LoVo (cell line): ENCODE measurements around the gene ARHGAP24.
"Not testable (repeated sequence)": the region's sequence is repeated elsewhere in the genome, so short reads cannot be mapped to it uniquely, and the experiment has no call there.

Experiments used
- DNase-seq: peaks from one replicate; pipeline ENCODE4 v3.0.0-alpha.2; 2016; ENCODE audit warnings: low spot score

ARHGAP24 gene

DNA sequence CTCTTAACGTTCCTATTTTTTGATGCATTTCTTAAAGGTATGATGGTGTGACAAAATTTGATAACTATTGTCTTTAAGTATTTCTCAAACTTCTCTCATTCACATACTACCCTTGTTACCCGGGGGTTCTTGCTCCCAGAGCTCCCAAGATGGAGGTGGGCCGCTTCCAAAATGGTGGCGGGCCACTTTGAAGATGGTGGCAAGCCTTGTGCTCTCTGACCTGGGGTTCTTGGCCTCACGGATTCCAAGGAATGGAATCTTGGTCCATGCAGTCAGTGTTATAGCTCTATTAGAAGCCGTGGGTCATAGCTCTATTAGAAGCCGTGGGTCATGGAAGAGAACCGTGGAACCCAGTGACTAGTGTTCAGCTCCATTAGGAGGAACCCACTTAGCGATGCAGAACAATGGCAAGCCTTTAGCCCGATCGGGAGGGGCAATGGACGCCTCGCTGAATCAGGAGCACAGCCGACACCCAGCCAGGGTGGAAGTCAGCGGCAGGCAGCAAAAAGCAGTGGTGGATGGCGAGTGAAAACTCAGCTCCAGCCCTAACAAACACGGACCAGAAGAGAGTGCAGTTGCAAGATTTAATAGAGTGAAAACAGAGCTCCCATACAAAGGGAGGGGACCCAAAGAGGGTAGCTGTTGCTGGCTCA, 481.5 kb downstream of the ARHGAP24 start:
- DNase-seq = no peak

DNA sequence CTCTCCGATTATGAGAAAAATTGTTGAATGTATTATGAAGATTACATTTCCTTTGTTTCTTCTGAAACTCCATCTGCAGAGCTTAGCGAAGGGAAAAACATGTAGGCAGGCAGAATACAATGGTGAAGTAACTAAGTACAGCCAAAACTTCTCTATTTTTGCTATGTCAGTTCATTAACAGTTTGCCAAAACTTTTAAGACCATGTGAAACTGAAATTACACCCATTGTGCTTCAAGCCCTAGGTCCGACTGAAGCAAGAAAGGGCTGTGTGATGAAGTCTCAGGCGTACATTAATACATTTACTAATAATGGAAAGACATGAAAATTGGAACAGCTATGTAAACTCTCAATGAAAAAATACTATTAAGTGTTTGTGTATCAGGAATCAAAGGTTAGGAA, 486.9 kb downstream of the ARHGAP24 start:
- no peak for DNase-seq

DNA sequence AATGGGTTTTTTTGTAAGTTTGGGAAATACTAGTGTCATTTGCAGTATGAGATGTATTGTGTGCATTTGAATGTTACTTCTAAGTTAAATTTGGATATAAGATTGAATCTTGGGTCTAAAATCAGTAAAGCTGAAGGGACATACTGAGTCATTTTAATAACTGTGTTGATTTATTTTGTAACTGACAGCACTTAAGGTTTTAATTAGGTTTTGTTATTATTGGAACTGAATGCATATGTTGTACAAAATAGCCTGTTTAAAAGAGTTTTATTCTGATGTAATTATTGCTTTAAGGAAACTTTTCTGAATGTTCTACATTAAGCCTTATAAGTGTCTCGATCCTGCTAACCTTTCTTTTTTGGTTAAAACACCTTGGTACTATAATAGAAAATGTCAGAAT, 488.3 kb downstream of the ARHGAP24 start:
- DNase-seq = no peak

DNA sequence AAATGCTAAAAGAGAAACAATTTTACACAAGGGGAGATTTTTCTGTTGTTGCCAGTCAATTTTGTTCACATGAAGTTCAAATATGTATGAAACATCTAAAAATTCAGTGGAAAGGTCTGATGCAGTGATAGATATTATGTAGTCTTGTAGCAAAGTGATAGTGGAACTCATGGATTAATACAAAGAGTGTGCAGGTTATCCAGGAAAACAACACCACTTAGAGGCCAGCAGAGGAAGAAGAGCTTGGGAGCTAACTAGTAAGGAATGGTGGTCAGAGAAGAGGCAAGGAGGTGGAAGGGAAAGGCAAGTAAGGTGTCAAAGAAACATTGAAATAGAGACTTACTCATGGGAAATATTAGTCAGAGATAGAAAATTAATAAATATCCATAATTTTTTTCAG, 489.3 kb downstream of the ARHGAP24 start:
- DNase-seq = no peak

DNA sequence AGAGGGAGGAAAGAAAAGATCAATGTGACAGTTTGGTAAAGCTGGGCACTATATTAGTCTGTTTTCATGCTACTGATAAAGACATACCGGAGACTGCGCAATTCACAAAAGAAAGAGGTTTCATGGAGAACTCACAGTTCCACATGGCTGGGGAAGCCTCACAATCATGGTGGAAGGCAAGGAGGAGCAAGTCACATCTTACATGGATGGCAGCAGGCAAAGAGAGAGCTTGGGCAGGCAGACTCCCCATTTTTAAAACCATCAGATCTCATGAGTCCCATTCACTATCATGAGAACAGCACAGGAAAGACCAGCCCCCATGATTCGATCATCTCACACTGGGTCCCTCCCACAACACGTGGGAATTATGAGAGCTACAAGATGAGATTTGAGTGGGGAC, 490.1 kb downstream of the ARHGAP24 start:
- DNase-seq = not testable (repeated sequence)

DNA sequence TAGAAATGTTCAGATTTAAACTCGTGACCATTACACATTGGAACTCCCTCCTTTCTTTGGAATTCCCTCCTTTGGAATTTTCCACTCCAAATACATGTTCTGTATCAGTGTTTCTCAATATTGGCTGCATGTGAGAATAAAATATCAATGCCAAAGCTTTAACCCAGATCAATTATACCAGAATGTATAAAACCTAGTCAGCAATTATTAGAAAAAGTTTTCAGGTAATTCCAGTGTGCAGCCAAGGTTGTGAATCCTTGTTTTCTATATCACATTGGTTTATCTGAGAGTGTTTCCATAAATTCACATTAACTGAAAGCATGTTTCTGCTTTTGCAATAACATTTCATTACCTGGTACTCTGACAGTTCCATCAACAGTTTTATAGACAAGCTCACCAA, 490.6 kb downstream of the ARHGAP24 start:
- DNase-seq = no peak

DNA sequence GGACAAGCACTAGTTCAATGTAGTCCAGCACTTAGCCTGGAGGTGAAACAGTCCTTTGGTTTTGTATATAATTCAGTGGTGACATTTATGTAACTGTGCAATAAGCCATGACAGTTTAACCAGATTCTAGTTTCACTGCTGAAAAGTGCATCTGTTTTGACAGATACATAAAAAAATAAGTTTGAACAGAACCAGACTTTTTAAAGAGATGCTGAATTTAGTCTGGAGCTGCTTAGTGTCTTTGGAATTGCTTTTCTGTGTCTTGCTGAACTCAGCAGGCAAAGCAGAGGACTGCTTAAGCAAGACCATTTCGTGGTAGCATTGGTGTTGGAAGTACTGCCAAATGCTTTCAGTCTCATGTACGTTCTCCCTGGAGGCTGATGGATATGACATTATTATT, 491.4 kb downstream of the ARHGAP24 start:
- no peak for DNase-seq

DNA sequence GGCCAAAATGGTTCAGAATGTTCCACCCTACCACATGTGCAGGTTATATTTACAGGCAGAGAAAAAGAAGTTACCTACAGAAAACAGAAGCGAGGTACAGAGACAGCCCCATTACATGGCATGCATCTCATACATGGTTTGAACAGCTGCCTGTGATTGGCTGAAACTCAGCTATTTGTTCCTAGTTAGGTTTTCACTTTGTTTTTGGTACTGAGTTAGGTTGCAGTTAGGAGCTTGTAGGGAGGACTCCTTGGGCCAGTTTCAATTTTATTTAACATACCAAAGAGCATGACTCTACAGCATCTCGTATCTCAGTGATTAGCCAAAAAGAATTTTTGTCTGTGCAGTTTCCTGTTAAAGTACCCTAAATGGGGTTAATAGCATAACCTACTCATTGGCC, 492.9 kb downstream of the ARHGAP24 start:
- DNase-seq = no peak

DNA sequence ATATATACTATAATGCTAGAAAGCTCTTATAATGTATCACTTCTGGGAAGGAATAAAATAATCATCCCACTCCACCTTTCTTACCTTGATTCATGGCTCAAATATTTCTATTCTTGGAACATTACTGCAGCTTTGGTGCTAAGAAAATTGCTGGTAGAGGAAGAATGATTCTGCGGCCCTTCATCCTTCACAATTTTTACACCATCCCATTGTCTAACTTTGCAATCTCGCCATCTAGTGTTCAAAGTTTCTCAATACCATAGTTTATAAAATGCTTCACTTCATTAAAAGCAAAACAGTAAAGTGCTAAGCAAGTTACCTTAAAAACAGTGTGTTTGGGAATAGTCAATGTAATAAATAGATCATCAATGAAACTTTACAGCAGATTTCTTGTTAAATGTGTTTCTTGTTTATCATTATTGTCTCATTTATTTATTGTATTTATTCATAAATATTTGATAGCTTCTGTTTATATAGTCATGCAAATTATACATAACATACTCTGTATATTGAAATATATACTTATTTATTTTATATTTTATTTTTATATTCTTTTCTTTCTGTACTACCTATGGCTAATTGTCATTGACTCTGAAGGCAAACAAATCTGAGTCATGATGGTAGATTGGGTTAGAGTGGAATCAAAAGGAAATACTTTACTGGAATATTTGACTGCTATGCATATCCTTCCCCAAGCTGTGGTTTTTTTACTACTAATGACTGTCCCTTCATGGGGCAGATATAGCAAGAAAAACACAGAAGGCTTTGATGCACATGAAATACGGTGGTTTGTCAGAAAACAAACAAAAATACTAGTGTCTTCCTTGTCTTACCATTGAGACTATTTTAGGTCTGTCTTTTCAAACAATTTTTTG, 494.2 kb downstream of the ARHGAP24 start:
- peak; percentile 44 for DNase-seq

DNA sequence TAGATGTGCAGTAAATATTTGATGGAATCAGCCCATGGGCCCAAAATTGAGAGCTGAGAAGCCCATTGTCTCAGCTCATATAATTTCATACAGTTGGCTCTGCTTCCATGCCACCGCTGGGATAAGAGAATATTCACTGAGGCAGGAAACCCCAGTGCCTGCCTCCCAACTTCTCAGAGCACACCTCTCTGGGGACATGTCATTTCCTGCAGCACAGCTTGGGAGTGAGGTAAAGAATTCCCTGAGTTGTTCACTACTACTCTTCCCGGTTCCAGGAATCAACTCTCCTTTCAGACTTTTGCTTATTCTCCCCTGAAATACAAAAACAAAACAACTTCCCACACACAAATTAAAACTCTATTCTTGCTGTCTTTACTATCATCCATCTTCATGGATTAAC, 495.6 kb downstream of the ARHGAP24 start:
- no peak for DNase-seq

DNA sequence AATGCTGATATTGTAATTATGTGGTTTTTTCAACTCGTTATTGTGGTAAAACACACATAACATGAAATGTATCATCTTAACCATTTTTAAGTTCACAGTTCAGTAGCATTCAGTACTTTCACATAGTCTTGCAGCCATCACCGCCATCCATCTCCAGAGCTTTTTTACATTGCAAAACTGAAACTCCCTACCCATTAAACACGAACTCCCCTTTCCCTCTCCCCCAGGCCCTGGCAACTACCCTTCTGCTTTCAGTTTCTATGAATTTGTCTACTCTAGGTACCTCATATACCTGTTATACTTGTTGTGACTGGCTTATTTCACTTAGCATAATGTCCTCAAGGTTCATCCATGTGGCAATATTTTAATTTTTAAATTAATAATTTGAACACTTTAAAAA, 504.3 kb downstream of the ARHGAP24 start:
- no peak for DNase-seq

DNA sequence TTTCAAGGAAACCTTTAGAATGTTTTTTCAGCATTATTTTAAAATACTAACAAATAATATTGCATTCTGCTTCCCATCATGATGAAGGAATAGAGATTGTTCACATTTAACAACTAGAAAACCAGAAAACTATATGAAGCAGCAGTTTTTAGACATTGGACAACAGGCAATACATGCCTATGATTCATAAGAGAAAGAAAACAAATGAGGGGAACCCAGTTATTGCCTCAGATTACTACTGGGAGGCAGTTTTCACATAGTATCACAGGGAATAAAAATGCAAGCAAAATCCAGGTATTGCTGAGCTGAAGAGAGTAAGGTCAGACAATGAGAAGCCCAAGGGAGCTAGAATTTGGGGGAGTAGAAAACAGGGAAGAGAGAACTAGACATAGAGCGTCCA, 511.3 kb downstream of the ARHGAP24 start:
- DNase-seq = no peak

DNA sequence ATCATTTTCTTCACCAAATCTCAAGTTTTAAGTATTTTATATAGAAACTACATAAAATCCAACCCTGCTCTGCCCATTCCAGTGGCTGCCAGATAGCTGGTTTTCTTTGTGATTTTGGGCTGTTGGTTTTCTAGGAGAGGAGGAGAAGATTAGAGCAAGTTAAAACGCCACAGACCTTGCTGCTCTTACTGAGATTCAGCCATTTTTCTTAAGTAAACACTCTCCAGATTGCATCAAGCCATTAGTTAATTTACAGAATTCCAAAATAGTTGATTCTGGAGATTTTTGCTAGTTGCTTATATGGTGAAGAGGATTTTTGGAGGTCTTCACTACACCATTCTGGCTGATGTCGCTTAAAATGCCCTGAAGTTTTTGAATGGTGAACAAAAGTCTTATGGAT, 518.7 kb downstream of the ARHGAP24 start:
- no peak for DNase-seq

DNA sequence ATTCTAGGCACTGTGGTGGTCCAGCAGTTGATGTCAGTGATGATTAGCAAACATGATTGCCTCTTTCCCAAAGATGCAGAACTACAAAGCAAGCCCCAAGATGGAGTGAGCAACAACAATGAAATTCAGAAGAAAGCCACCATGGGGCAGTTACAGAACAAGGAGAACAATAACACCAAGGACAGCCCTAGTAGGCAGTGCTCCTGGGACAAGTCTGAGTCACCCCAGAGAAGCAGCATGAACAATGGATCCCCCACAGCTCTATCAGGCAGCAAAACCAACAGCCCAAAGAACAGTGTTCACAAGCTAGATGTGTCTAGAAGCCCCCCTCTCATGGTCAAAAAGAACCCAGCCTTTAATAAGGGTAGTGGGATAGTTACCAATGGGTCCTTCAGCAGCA, 519.6 kb downstream of the ARHGAP24 start:
- no peak for DNase-seq

DNA sequence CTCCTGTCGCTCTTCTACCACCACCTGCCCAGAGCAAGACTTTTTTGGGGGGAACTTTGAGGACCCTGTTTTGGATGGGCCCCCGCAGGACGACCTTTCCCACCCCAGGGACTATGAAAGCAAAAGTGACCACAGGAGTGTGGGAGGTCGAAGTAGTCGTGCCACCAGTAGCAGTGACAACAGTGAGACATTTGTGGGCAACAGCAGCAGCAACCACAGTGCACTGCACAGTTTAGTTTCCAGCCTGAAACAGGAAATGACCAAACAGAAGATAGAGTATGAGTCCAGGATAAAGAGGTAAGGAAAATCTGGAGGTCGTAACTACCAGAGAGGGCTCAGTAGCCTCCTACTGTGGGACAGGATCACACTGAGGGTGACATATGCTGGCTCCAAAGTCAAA, 520.4 kb downstream of the ARHGAP24 start:
- DNase-seq = no peak

DNA sequence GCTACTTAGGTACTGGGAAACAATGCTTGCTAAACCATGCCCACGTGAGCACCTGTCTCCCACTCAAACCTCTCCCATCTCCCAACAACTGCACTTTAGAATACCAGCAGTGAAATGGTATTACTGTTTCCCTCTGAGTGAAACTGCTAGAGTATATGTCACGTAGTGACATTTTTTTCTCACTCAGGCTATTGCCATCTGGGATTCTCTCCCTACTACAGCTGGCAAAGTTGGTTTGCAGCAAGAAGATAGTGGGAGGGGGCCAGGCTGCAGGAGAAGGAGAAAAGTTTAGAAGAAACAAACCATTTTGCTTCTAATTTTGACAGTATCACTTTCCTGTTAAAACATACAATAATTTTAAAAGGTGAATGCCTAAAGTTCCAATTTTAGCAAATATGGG, 526.6 kb downstream of the ARHGAP24 start:
- no peak for DNase-seq

DNA sequence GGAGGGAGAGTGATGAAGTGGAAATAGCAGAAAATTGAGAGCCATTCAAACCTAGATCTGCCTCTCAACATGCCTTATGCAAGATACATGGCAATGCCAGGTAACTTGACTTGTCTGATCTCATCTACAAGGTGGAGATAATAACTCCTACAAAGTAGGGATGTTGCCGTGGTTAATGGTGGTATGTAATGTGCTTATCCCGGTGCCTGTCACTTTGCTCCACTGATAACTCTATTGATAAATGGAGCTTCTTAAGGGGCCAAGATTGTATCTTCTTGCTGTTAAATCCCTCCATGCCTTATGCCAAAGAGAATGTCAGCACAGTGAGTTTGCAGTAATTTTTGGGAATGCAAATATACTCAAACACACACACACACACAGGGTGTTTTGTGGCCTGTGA, 529.1 kb downstream of the ARHGAP24 start:
- DNase-seq = no peak

DNA sequence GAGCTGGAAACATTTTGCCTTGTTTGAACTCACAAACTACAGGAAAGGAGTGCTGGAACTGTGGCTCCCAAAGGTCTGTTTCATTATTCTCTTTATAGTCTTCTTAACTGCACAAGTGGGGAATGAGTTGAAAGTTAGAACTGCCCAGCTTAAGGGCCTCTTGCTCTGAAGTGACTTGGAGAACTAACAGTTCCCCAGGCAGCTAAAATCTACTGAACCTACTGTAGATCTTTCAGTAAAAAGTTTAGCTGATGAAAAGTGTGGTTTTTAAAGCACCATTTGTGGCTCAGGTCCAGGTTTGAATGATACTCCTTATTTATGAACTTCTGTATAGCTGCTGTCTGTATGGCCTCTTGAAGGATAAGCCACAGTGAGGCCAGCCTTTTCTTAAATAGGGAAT, 531.1 kb downstream of the ARHGAP24 start:
- no peak for DNase-seq

DNA sequence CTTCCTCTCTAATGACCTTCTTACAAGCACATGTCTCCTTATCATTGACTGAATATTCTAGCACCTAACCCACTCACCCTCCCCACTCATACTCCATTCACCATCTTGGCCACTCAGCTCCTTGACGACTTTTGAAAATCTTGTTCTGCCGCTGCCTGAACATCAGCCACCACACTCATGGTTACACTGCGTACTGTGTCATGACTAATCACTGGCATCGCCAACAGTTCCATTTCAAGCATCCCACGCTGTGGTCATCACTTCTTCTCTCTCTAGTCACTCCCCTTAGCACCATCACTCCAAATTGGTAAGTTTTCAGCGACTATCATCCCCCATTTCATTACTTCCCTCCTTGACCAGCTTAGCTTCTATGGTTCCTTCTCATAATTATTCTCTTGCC, 532.1 kb downstream of the ARHGAP24 start:
- DNase-seq = no peak

DNA sequence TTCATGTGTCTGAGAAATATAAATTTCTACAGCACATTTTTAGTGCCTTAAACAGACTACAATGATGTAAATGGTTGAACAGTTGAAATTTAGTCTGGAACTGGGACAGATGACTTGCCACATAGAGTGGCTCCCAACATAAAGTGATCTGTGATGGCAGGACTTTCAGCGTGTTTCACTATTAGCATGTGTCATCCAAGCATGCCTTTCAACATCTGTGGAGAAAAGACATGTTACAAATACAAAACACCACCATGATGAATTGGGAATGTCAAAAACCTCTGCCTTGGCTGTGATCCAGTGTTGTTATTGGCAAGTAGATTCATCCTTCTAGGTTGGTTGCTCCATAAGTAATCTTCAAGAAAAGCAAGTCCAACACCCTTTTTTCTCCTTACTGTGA, 536.2 kb downstream of the ARHGAP24 start:
- no peak for DNase-seq

DNA sequence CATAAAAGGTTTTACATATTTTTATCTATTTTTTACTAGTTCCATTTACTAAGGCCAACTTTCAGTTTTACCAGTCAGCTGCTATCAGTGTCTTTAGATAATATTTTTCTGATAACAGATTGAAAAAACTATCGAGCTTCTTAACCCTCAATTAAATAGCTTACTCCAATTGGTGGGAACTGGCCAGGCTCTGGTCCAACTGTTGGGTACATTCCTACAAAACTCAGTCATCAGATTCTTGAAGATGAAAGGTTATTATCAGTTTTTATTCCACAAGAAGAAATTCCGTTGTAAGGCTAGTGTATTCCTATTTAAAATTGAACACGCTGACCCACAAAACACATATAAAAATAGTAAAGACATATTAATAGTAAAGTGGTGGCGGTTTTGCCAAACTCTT, 538.7 kb downstream of the ARHGAP24 start:
- DNase-seq = no peak

DNA sequence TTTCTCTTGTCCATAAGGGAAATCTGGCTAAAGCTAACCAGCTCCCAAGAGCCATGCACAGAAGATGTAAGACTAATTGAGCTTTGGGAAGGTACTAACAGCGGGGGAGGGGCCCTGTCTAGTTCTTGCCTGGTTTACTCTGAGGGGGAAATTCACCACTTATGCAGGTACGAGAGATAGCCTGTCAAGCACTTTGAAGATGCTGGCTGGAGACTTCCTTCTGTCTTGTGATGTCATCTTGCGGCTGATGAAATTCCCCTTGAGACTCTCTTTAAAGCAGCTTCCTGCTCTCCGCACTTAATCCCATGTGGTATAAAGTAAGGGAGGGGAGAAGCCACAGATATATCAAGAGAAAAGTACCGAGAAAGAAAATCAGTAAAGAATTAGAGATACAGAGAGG, 539.6 kb downstream of the ARHGAP24 start:
- DNase-seq = no peak

DNA sequence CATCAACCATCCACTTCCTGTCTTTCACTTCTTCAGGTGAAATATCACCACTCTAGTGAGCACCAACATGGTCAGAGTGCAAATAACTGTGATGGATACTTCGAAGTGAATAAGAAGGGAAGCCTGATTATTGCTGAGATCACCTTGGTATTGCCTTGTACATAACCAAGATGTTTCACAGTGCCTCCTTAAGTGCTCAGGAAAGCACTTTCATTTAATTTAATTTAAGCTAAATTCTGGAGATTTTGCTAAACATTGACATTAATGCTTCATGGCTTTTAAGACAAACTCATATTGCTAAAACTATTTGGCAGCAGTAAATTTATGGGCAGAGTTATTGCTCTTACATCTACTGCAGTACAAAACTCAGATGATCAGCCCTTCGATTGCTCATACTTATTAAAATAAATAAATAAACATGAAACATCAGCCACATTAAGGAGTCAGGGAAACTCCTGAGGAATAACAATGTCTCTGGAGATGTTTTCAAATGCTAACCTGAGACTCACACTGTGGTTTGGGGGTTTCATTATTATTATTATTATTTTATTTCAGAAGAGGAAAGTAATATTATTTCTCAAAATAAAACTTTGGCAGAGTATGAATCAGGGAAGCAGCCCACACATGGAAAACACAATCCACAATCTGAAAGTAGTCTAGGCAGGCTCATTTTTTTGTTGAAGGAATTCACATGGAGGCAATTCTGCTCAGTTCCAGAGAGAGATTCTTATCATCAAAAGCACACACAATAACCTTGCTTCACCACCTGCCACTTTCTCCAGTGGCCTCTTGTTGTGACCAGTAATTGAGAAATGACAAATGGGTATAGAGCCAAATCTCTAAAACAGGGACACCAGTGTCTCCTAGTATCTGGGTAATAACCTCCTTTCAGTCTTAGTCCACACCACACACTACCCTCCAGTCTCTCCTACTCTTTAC, 540.7 kb downstream of the ARHGAP24 start:
- DNase-seq = no peak
